Measurements from ENCODE around the gene TTLL4.

The TTLL4 gene

GRCh38 chr2:218717262-218717661 lies 6.6 kb downstream of the TTLL4 start:
- no peak for DNase-seq (ENCODE audit: low spot score)

- DNase-seq (ENCODE audit: low spot score) = no peak
Measured at GRCh38 chr2:218718058-218718457, 7.4 kb downstream of the TTLL4 start.

GRCh38 chr2:218719457-218719856 lies 8.8 kb downstream of the TTLL4 start:
- no peak for DNase-seq (ENCODE audit: low spot score)

GRCh38 chr2:218720048-218721041 lies 9.7 kb downstream of the TTLL4 start:
- DNase-seq (ENCODE audit: low spot score) = no peak

- no peak for DNase-seq (ENCODE audit: low spot score)
Measured at GRCh38 chr2:218721488-218721887, 10.9 kb downstream of the TTLL4 start.

GRCh38 chr2:218721934-218722333 lies 11.3 kb downstream of the TTLL4 start:
- no peak for DNase-seq (ENCODE audit: low spot score)

- no peak for DNase-seq (ENCODE audit: low spot score)
Measured at GRCh38 chr2:218722419-218722818, 11.8 kb downstream of the TTLL4 start.

- DNase-seq (ENCODE audit: low spot score) = no peak
Measured at GRCh38 chr2:218722876-218723785, 12.5 kb downstream of the TTLL4 start.

- DNase-seq (ENCODE audit: low spot score) = no peak
Measured at GRCh38 chr2:218726004-218726574, 15.5 kb downstream of the TTLL4 start.

GRCh38 chr2:218727502-218728165 lies 17.0 kb downstream of the TTLL4 start:
- DNase-seq (ENCODE audit: low spot score) = no peak

GRCh38 chr2:218729640-218730039 lies 19.0 kb downstream of the TTLL4 start:
- no peak for DNase-seq (ENCODE audit: low spot score)

GRCh38 chr2:218732052-218732760 lies 21.6 kb downstream of the TTLL4 start:
- DNase-seq (ENCODE audit: low spot score) = no peak

- no peak for DNase-seq (ENCODE audit: low spot score)
Measured at GRCh38 chr2:218732761-218733158, 22.1 kb downstream of the TTLL4 start.

GRCh38 chr2:218733171-218734021 lies 22.8 kb downstream of the TTLL4 start:
- peak; percentile 81 for DNase-seq (ENCODE audit: low spot score)

- no peak for DNase-seq (ENCODE audit: low spot score)
Measured at GRCh38 chr2:218734190-218734975, 23.7 kb downstream of the TTLL4 start.

GRCh38 chr2:218736531-218736930 lies 25.9 kb downstream of the TTLL4 start:
- no peak for DNase-seq (ENCODE audit: low spot score)

GRCh38 chr2:218743068-218743467 lies 32.4 kb downstream of the TTLL4 start:
- DNase-seq (ENCODE audit: low spot score) = no peak

- DNase-seq (ENCODE audit: low spot score) = no peak
Measured at GRCh38 chr2:218744615-218745014, 34.0 kb downstream of the TTLL4 start.

- peak; percentile 43 for DNase-seq (ENCODE audit: low spot score)
Measured at GRCh38 chr2:218745160-218745558, 34.5 kb downstream of the TTLL4 start.
